Trophoblast cell (in vitro differentiated cells and primary cell): ENCODE results near the gene SETD1B.

Source experiments
- DNase-seq, 2 donors: peaks; one replicate each; pipeline ENCODE4 v3.0.0-alpha.2; 2016
- H2AFZ ChIP-seq: 2 replicates; pipeline ENCODE4 v1.6.1; 2013; ENCODE audit warnings: low read length, moderate library complexity, mild to moderate bottlenecking; ENCODE audit not compliant: insufficient read depth, poor library complexity
- H2AK5ac ChIP-seq: 2 replicates; pipeline ENCODE4 v1.6.1; 2013; ENCODE audit warnings: mild to moderate bottlenecking, low read length
- H2BK120ac ChIP-seq: 2 replicates; pipeline ENCODE4 v1.6.1; 2013; ENCODE audit warnings: low read length, mild to moderate bottlenecking, moderate library complexity; ENCODE audit not compliant: insufficient read depth, poor library complexity
- H2BK12ac ChIP-seq: 2 replicates; pipeline ENCODE4 v1.6.1; 2013; ENCODE audit warnings: mild to moderate bottlenecking, low read length, moderate library complexity
- H2BK5ac ChIP-seq: 2 replicates; pipeline ENCODE4 v1.6.1; 2013; ENCODE audit warnings: low read length, low read depth, moderate library complexity, mild to moderate bottlenecking; ENCODE audit not compliant: poor library complexity
- H3K14ac ChIP-seq: 2 replicates; pipeline ENCODE4 v1.6.1; 2013; ENCODE audit warnings: mild to moderate bottlenecking, low read length
- H3K18ac ChIP-seq: 2 replicates; pipeline ENCODE4 v1.6.1; 2013; ENCODE audit warnings: mild to moderate bottlenecking, low read length
- H3K23ac ChIP-seq: 2 replicates; pipeline ENCODE4 v1.6.1; 2013; ENCODE audit warnings: low read length
- H3K27ac ChIP-seq: 2 replicates; pipeline ENCODE4 v1.5.1; 2013; ENCODE audit warnings: low read depth, mild to moderate bottlenecking, inconsistent platforms, low read length, moderate library complexity
- H3K27me3 ChIP-seq: 2 replicates; pipeline ENCODE4 v1.6.1; 2013; ENCODE audit warnings: inconsistent platforms, mild to moderate bottlenecking, low read length, moderate library complexity; ENCODE audit not compliant: insufficient read depth
- H3K36me3 ChIP-seq, 2 experiments: 1 replicate in 1 of 2; 2 replicates in 1 of 2; pipeline ENCODE4 v1.6.1; 2013; ENCODE audit warnings: low read length in 2 of 2, mild to moderate bottlenecking in 2 of 2, moderate library complexity in 1 of 2; ENCODE audit not compliant: insufficient read depth in 2 of 2, control insufficient read depth in 1 of 2
- H3K4ac ChIP-seq: 2 replicates; pipeline ENCODE4 v1.6.1; 2013; ENCODE audit warnings: low read depth, mild to moderate bottlenecking, low read length, moderate library complexity
- H3K4me1 ChIP-seq, 2 experiments: 1 replicate in 1 of 2; 2 replicates in 1 of 2; pipeline ENCODE4 v1.6.1; 2013; ENCODE audit warnings: low read length in 2 of 2, mild to moderate bottlenecking in 2 of 2, moderate library complexity in 1 of 2; ENCODE audit not compliant: insufficient read depth in 2 of 2, control insufficient read depth in 1 of 2
- H3K4me2 ChIP-seq: 2 replicates; pipeline ENCODE4 v1.6.1; 2013; ENCODE audit warnings: inconsistent platforms, mild to moderate bottlenecking, low read length, moderate library complexity
- H3K4me3 ChIP-seq: 2 replicates; pipeline ENCODE4 v1.5.1; 2013; ENCODE audit warnings: mild to moderate bottlenecking, low read depth, low read length, inconsistent platforms
- H3K79me1 ChIP-seq: one replicate; pipeline ENCODE4 v1.6.1; 2013; ENCODE audit warnings: low read length
- H3K79me2 ChIP-seq: 2 replicates; pipeline ENCODE4 v1.6.1; 2013; ENCODE audit warnings: low read length, mild to moderate bottlenecking; ENCODE audit not compliant: control insufficient read depth, insufficient read depth, poor library complexity
- H3K9ac ChIP-seq: 2 replicates; pipeline ENCODE4 v1.6.1; 2013; ENCODE audit warnings: mild to moderate bottlenecking, low read length
- H3K9me3 ChIP-seq: 2 replicates; pipeline ENCODE4 v1.6.1; 2013; ENCODE audit warnings: low read depth, mild to moderate bottlenecking, control low read depth, inconsistent platforms, low read length; ENCODE audit not compliant: insufficient read depth
- H4K12ac ChIP-seq: 2 replicates; pipeline ENCODE4 v1.6.1; 2013; ENCODE audit warnings: low read depth, mild to moderate bottlenecking, low read length, moderate library complexity
- H4K8ac ChIP-seq: 2 replicates; pipeline ENCODE4 v1.6.1; 2013; ENCODE audit warnings: low read depth, mild to moderate bottlenecking, low read length, moderate library complexity
- H4K91ac ChIP-seq: one replicate; pipeline ENCODE4 v1.6.1; 2013; ENCODE audit warnings: low read depth, mild to moderate bottlenecking, low read length, moderate library complexity
- WGBS: extraction: QIAGEN DNeasy Blood & Tissue Kit; methylation state at CpG from one replicate; pipeline ENCODE4 v1.1.7; 2013; ENCODE audit warnings: missing lambda C conversion rate; ENCODE audit not compliant: insufficient read length, insufficient coverage; ENCODE audit errors: extremely low coverage; 5-methylcytosine and 5-hydroxymethylcytosine counted together

The SETD1B gene

GRCh38 chr12:121799842-121800693 is 3.7 kb upstream of the SETD1B start:
- no CpG with 5 or more reads among the region's 84 CpGs for WGBS
- H3K18ac ChIP-seq = peak overlapping the region; percentile 99

GRCh38 chr12:121800694-121801594 is 2.9 kb upstream of the SETD1B start:
- Histone ChIP-seq H3K27ac (peak overlapping the region; percentile 100), H4K12ac (peak overlapping the region; percentile 97), H3K36me3 (peaks cover 12 to 23% of the 10 kb centered on the region in 2 experiments), H2AFZ (peak overlapping the region; percentile 84), H3K18ac (peak overlapping the region; percentile 98), H2BK12ac (peak overlapping the region; percentile 64), H2BK5ac (peak overlapping the region; percentile 100), H3K4me2 (peak overlapping the region; percentile 78), H3K14ac (peak overlapping the region; percentile 100), H3K9me3 (no peaks in the 10 kb centered on the region), H3K27me3 (no peaks in the 10 kb centered on the region), H3K79me1 (peaks cover 52% of the 10 kb centered on the region), H4K8ac (peak overlapping the region; percentile 99), H3K23ac (no peak overlapping the region), H4K91ac (peak overlapping the region; percentile 100), H2AK5ac (peak overlapping the region; percentile 100), H3K4me3 (peak overlapping the region; percentile 74), H3K79me2 (peaks cover 50% of the 10 kb centered on the region), H3K4ac (peak overlapping the region; percentile 100), H2BK120ac (peak overlapping the region; percentile 99), H3K4me1 (peaks cover 21 to 33% of the 10 kb centered on the region in 2 experiments), H3K9ac (peak overlapping the region; percentile 99)
- no CpG with 5 or more reads among the region's 86 CpGs for whole genome bisulfite sequencing
- peak; percentile 82 to 88 for DNase-seq

More at GRCh38 chr12:121799842-121800693, 3.7 kb upstream of the SETD1B start:
- Histone ChIP-seq H2AFZ (peak overlapping the region; percentile 84), H2BK12ac (peak overlapping the region; percentile 91), H3K14ac (peak overlapping the region; percentile 100), H3K9ac (peak overlapping the region; percentile 99), H3K9me3 (no peaks in the 10 kb centered on the region), H4K12ac (peak overlapping the region; percentile 96), H3K27me3 (no peaks in the 10 kb centered on the region), H2BK5ac (peak overlapping the region; percentile 100), H3K27ac (peak overlapping the region; percentile 100), H3K79me2 (peaks cover 44% of the 10 kb centered on the region), H3K4ac (peak overlapping the region; percentile 100), H3K4me3 (peak overlapping the region; percentile 74), H3K36me3 (peaks cover 18 to 29% of the 10 kb centered on the region in 2 experiments), H4K91ac (peak overlapping the region; percentile 100), H4K8ac (peak overlapping the region; percentile 99), H3K4me2 (peak overlapping the region; percentile 78), H3K4me1 (peaks cover 18 to 33% of the 10 kb centered on the region in 2 experiments), H3K23ac (no peak overlapping the region), H2BK120ac (peak overlapping the region; percentile 96), H2AK5ac (peak overlapping the region; percentile 100), H3K79me1 (peaks cover 49% of the 10 kb centered on the region)
- peak; percentile 81 to 86 for DNase-seq

- DNase-seq = peak in 1 of 2 donors; percentile 25
- H3K4me3 ChIP-seq = peak overlapping the region; percentile 74
- H3K23ac ChIP-seq = no peak overlapping the region
- peak overlapping the region; percentile 100 for H3K14ac ChIP-seq
- H3K79me2 ChIP-seq = peaks cover 50% of the 10 kb centered on the region
- H3K9ac ChIP-seq = peak overlapping the region; percentile 99
- peak overlapping the region; percentile 100 for H2AK5ac ChIP-seq
- H4K91ac ChIP-seq = peak overlapping the region; percentile 100
- H3K4me1 ChIP-seq = peaks cover 29 to 33% of the 10 kb centered on the region in 2 experiments
- H3K27me3 ChIP-seq = no peaks in the 10 kb centered on the region
- no peaks in the 10 kb centered on the region for H3K9me3 ChIP-seq
- peak overlapping the region; percentile 100 for H3K4ac ChIP-seq
- H2BK120ac ChIP-seq = peak overlapping the region; percentile 99
- H4K8ac ChIP-seq = peak overlapping the region; percentile 99
- peaks cover 52% of the 10 kb centered on the region for H3K79me1 ChIP-seq
- peak overlapping the region; percentile 78 for H3K4me2 ChIP-seq
- peak overlapping the region; percentile 100 for H2BK5ac ChIP-seq
- H3K36me3 ChIP-seq = peaks cover 6 to 20% of the 10 kb centered on the region in 2 experiments
- H3K27ac ChIP-seq = peak overlapping the region; percentile 100
- H3K18ac ChIP-seq = peak overlapping the region; percentile 98
- 83% methylated on average over 1 of the region's 18 CpGs for WGBS
- no peak overlapping the region for H2BK12ac ChIP-seq
- peak overlapping the region; percentile 97 for H4K12ac ChIP-seq
- peak overlapping the region; percentile 84 for H2AFZ ChIP-seq
Observed at GRCh38 chr12:121801595-121802484, 2.0 kb upstream of the SETD1B start.
